ENCODE data around the gene RAMP3.

- TF ChIP-seq CTCF (IDR thresholded peaks at IDR 0.05) (no peak), POLR2A (IDR thresholded peaks at IDR 0.05) (no peak), EP300 (IDR thresholded peaks at IDR 0.05) (no peak)
These were observed 14.0 kb upstream of the RAMP3 start for GRCh38 chr7:45143616-45144015.
